Ovary (tissue), 9 donors: Measurements from ENCODE around the gene MPPED1. TPM values are rescaled to one million over a fixed set of nuclear protein-coding genes. Genes with fewer than 3 reads are reported as not detected.

Source experiments
- DNase-seq, 5 donors: peaks; one replicate each; pipeline ENCODE4 v3.0.0-alpha.2; 2019 to 2020
- H3K27ac ChIP-seq, 2 donors: fragments of 200-600 bp; one replicate each; pipeline versions ENCODE4 v1.5.1 to v1.8.0; 2019 to 2022
- H3K27me3 ChIP-seq: fragments of 200-600 bp; one replicate; pipeline ENCODE4 v1.8.0; 2022
- H3K36me3 ChIP-seq: fragments of 200-600 bp; sonication (generic); one replicate; pipeline ENCODE4 v1.5.1; 2019
- H3K4me1 ChIP-seq: one replicate; pipeline ENCODE4 v1.8.1; 2013; ENCODE audit warnings: mild to moderate bottlenecking, moderate library complexity; ENCODE audit not compliant: insufficient read depth
- H3K4me3 ChIP-seq: fragments of 200-600 bp; sonication (generic); one replicate; pipeline ENCODE4 v1.5.1; 2017
- H3K9me3 ChIP-seq, 2 donors: fragments of 200-600 bp in 1 of 2; sonication (generic) in 1 of 2; one replicate each; pipeline versions ENCODE4 v1.5.1 to v1.8.1; 2013 to 2019; ENCODE audit warnings: mild to moderate bottlenecking in 1 of 2, moderate library complexity in 1 of 2
- CTCF ChIP-seq, 3 donors: fragments of 450-650 bp in 2 of 3; fragments of 200-600 bp in 1 of 3; IDR thresholded peaks; one replicate each; pipeline versions ENCODE4 v1.5.1 to v1.8.0; 2016 to 2022; ENCODE audit warnings: antibody characterized with exemption in 3 of 3, mild to moderate bottlenecking in 1 of 3
- EP300 ChIP-seq: sonication (generic); formaldehyde crosslinking; IDR thresholded peaks from one replicate; pipeline ENCODE4 v1.6.1; 2017; ENCODE audit warnings: antibody characterized with exemption
- POLR2A ChIP-seq: fragments of 450-650 bp; IDR thresholded peaks from one replicate; pipeline ENCODE4 v1.6.1; 2017; ENCODE audit warnings: antibody characterized with exemption, mild to moderate bottlenecking, moderate library complexity
- WGBS, 3 donors: extraction: QIAGEN DNeasy Blood & Tissue Kit in 1 of 3; methylation state at CpG; one replicate each; pipeline versions ENCODE4 v1.1.5 to v1.1.7; 2013 to 2017; 5-methylcytosine and 5-hydroxymethylcytosine counted together
- intact Hi-C, 4 donors: fragments of 100-400 bp; cut with DNase I; formaldehyde crosslinking; loops; one replicate each; pipeline versions ENCODE4 v1.11.0 to v1.15.1; 2022 to 2023
- polyA plus RNA-seq, 2 donors: library from polyadenylated mRNA; stranded (reverse); fragments of 200-250 nt in 1 of 2; fragments of 350-450 nt in 1 of 2; fragmentation: Illumina TruSeq in 1 of 2; extraction: RNeasy Lipid Tissue Mini Kit (QIAGEN cat#74804) in 1 of 2; gene quantifications; one replicate each; pipeline ENCODE4 v1.2.3, GENCODE V29; 2013 to 2014
- total RNA-seq, 7 donors: library from RNA; depleted of rRNA in 2 of 7; stranded (reverse); fragments of >200 nt in 2 of 7; fragmentation: NEBNext Ultra II Directional in 3 of 7; extraction: Animal tissue kit (Norgen Biotek cat#: 25700) in 3 of 7; gene quantifications; one replicate each; pipeline versions ENCODE4 v1.1.0 to v1.2.4, GENCODE V29; 2016 to 2023
- donor health status: DM: no; HTN: no; CAD: no; lungs with moderate emphysema.
- donor health status: DM: no; HTN: no; CAD: no.
- donor health status: Bipolar disorder and iron deficiency.
- donor health status: DM: yes; HTN: yes; CAD: no.
- donor health status: DM: no; HTN: no; CAD: no.
- donor health status: DM: yes; HTN: yes; CAD: no.

The MPPED1 gene
- total and polyA plus RNA-seq, 9 donors: 0.45 to 4.1 (median 2.1) TPM

DNA sequence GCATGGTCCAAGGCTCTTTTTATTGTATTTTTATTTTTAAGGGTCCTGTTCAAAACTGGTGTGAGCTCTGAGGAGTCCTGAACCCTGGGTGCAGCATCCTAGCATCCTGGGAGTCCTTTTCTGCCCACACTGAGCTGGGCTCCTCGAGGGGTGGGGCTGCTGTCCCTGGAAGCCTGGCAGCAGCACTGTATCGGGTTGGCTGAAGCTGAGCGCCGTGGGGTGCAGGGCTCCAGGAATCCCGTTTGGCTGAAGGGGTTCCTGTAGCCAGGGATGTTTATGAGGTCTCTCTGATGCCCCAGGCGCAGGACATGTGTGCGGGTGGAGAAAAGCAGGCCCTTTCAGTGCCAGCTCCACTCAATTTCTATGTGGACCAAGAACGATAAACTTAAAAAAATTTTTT is 95.4 kb downstream of the MPPED1 start:
- H3K4me3 ChIP-seq: no peak overlapping the region
- DNase-seq: no peak
- no peaks in the 10 kb centered on the region for H3K36me3 ChIP-seq
- WGBS, 3 donors: 69 to 78% (median 71%) methylated on average over 8 of the region's 8 CpGs
- no peak overlapping the region for H3K27ac ChIP-seq
- no peak for TF ChIP-seq CTCF (IDR thresholded peaks at IDR 0.05)
- TF ChIP-seq POLR2A: no peak
- no peak for TF ChIP-seq EP300
- H3K27me3 ChIP-seq: no peaks in the 10 kb centered on the region
- intact Hi-C loops: no loop called here
- H3K9me3 ChIP-seq: no peaks in the 10 kb centered on the region
- H3K4me1 ChIP-seq: no peaks in the 10 kb centered on the region

GRCh38 chr22:43508489-43508888 is 96.7 kb downstream of the MPPED1 start:
- H3K4me1 ChIP-seq: no peaks in the 10 kb centered on the region
- intact Hi-C loops: no loop called here
- TF ChIP-seq CTCF (IDR thresholded peaks at IDR 0.05): no peak
- TF ChIP-seq EP300: no peak
- no peak for TF ChIP-seq POLR2A
- no peaks in the 10 kb centered on the region for H3K36me3 ChIP-seq
- H3K27ac ChIP-seq: no peak overlapping the region
- H3K4me3 ChIP-seq: no peak overlapping the region
- no peaks in the 10 kb centered on the region for H3K9me3 ChIP-seq
- H3K27me3 ChIP-seq: no peaks in the 10 kb centered on the region
- no peak for DNase-seq

GRCh38 chr22:43509337-43509736 is 97.5 kb downstream of the MPPED1 start:
- H3K27ac ChIP-seq: no peak overlapping the region
- no peaks in the 10 kb centered on the region for H3K9me3 ChIP-seq
- TF ChIP-seq POLR2A (no peak), CTCF (IDR thresholded peaks at IDR 0.05) (no peak), EP300 (no peak)
- no peak overlapping the region for H3K4me3 ChIP-seq
- DNase-seq: no peak
- no peaks in the 10 kb centered on the region for H3K4me1 ChIP-seq
- 88 to 94% (median 93%) methylated on average over 2 of the region's 2 CpGs for WGBS, 3 donors
- no peaks in the 10 kb centered on the region for H3K36me3 ChIP-seq
- intact Hi-C loops: no loop called here
- H3K27me3 ChIP-seq: no peaks in the 10 kb centered on the region

- H3K36me3 ChIP-seq: no peaks in the 10 kb centered on the region
- H3K4me1 ChIP-seq: no peaks in the 10 kb centered on the region
- H3K4me3 ChIP-seq: no peak overlapping the region
- H3K9me3 ChIP-seq: no peaks in the 10 kb centered on the region
- H3K27ac ChIP-seq: no peak overlapping the region
- WGBS, 3 donors: 89 to 91% (median 90%) methylated on average over 9 of the region's 9 CpGs
- DNase-seq: no peak
- TF ChIP-seq POLR2A: no peak
- TF ChIP-seq CTCF (IDR thresholded peaks at IDR 0.05): no peak
- TF ChIP-seq EP300: no peak
- H3K27me3 ChIP-seq: no peaks in the 10 kb centered on the region
- intact Hi-C loops: no loop called here
Observed at GRCh38 chr22:43510281-43511070, 98.7 kb downstream of the MPPED1 start.
